Measurements from ENCODE around the gene MINDY1.

Gene MINDY1

GRCh38 chr1:150999926-151000325, 6.8 kb downstream of the MINDY1 start:
- no peak for TF ChIP-seq CTCF (IDR thresholded peaks at IDR 0.05)
- DNase-seq (ENCODE audit: low spot score), result no peak
- Histone ChIP-seq H3K4me3 (no peak overlapping the region), H3K27ac (no peak overlapping the region)

GRCh38 chr1:150999051-150999674, 7.5 kb downstream of the MINDY1 start:
- TF ChIP-seq CTCF (IDR thresholded peaks at IDR 0.05), result no peak
- Histone ChIP-seq H3K4me3 (no peak overlapping the region), H3K27ac (peak overlapping the region in 1 of 2 donors; percentile 21)
- no peak for DNase-seq (ENCODE audit: low spot score)

- Histone ChIP-seq H3K27ac (no peak overlapping the region), H3K4me3 (no peak overlapping the region)
- no peak for DNase-seq (ENCODE audit: low spot score)
- no peak for TF ChIP-seq CTCF (IDR thresholded peaks at IDR 0.05)
Measured at GRCh38 chr1:150997949-150998348, 8.8 kb downstream of the MINDY1 start.

- Histone ChIP-seq H3K27ac (no peak overlapping the region), H3K4me3 (no peak overlapping the region)
- TF ChIP-seq CTCF (IDR thresholded peaks at IDR 0.05), result no peak
- DNase-seq (ENCODE audit: low spot score), result no peak
Measured at GRCh38 chr1:150997126-150997872, 9.4 kb downstream of the MINDY1 start.

GRCh38 chr1:150995896-150996295, 10.8 kb downstream of the MINDY1 start:
- no peak for DNase-seq (ENCODE audit: low spot score)
- Histone ChIP-seq H3K4me3 (no peak overlapping the region), H3K27ac (peak overlapping the region in 1 of 2 donors; percentile 30)
- TF ChIP-seq CTCF (IDR thresholded peaks at IDR 0.05), result peak; percentile 75

- Histone ChIP-seq H3K27ac (peak overlapping the region in 1 of 2 donors; percentile 30), H3K4me3 (no peak overlapping the region)
- no peak for TF ChIP-seq CTCF (IDR thresholded peaks at IDR 0.05)
- no peak for DNase-seq (ENCODE audit: low spot score)
Measured at GRCh38 chr1:150995460-150995859, 11.2 kb downstream of the MINDY1 start.

- Histone ChIP-seq H3K27ac (no peak overlapping the region), H3K4me3 (no peak overlapping the region)
- DNase-seq (ENCODE audit: low spot score), result no peak
- no peak for TF ChIP-seq CTCF (IDR thresholded peaks at IDR 0.05)
Measured at GRCh38 chr1:150994248-150994647, 12.5 kb downstream of the MINDY1 start.

All from coronary artery (tissue), 2 donors.